Measurements from ENCODE around the gene MYLK.

Gene MYLK

GRCh38 chr3:123637131-123637530 lies 247.0 kb downstream of the MYLK start:
- DNase-seq = no peak

DNA sequence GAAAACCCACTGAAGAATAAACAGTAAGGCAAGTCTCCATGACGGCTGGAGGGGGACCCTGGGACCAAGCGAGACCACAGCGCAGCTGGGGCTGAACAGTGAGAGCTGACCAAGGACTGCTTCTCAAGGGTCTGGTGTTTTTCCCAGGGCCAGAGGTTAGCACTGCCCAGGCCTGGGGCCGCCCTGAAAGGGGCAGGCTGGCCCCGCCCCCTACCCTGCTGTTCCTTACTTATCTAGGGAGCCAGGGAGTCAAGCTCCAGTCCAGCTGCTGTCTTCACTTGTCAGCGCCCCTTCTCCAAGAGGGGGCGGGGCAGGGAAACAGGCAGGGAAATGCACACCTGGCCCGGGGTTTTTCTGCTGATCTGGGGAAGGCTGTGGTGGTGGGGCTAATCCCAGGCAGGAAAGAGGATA lies 247.7 kb downstream of the MYLK start:
- DNase-seq = no peak

DNA sequence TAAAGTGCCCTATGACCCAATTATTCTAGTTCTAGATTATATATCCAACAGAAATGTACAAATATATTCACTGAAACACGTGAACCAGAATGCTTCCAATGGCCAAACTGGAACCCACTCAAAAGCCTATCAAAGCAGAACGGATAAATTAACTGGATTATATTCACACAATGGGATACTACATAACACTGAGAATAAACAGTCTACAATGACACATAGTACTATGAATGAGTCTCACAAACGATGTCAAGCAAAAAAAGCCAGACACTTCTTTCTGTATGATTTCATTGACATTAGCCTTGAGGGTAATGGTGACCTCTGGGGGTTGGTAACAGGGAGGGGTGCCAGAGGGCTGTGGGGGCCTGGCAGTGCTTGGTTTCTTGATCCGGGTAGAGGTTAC lies 248.4 kb downstream of the MYLK start:
- no peak for DNase-seq

DNA sequence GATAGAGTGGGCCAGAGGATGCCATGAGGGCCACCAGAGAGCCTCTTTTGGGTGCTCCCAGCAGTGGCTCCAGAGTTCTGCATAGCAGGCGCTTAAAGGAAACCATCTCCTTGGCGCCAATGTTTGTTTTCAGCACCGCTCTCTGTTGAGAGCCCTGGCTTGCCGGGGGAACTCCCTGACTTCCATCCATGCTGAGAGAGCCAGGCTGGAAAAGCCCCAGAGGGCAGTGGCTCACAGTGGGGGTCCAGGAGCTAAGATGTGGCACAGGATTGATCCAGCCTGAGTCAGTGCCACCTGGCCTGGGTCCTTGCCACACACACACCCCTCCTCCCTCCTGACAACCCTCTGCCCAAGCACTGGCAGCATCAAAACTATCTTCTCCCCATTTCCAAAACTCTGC lies 248.9 kb downstream of the MYLK start:
- DNase-seq = no peak

DNA sequence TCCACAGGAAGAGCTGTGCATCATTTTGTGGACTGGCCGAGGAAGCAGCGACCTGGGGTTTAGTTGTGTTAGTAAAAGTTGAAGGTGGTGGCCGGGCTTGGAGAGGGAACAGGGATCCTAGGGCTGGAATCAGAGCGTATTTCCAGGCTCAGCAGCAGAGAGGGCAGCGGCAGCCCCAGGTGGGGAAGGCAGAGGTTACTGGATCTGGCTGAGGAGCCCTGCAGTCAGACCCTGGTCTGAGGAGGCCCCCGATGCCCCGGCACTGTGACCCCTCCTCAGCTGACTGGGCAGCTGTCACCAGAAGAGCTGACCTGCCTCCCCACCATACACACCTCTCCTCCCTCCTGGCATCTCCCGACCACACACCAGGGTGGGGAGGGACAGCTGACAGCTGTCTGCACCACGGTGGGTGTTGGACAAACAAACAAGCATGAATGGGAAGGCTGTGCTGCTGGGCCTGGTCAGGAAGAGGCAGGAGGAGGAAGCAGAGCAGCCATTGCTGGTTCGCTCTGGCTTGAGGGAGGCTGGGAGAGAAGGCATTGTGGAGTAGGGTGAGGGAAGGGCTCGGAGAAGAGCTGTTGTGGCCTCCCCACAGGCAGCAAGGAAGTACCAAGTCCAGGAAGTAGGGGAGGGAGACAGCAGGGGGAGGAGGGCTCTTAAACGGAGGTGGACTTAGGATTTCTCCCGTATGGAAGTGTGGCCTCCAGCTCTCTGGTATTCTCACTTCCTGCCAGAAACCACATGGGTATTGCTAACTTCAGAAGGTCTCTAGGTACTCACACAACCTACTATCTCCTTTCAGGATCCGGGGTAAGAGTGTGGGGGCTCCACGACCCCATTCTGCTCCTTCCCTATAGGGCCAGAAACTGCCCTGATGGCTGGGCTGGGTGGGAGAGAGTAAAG lies 249.7 kb downstream of the MYLK start:
- no peak for DNase-seq

DNA sequence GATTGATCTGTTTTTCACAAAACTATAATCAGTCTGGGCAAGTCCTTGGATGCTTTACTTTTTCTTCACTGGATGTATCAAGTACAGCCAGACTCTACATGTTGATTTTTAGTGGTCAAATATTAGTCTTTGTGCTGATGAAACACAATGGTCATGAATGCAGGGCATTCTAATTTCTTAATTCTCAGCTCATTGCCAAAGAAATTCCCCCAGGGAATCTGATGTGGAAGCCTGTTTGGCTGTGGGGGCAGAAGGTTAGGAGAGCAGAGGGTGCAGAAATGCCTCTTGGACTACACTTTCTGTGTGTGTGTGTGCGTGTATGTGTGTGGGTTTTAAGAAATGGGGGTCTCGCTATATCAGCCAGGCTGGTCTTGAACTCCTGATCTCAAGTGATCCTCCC lies 250.6 kb downstream of the MYLK start:
- no peak for DNase-seq

DNA sequence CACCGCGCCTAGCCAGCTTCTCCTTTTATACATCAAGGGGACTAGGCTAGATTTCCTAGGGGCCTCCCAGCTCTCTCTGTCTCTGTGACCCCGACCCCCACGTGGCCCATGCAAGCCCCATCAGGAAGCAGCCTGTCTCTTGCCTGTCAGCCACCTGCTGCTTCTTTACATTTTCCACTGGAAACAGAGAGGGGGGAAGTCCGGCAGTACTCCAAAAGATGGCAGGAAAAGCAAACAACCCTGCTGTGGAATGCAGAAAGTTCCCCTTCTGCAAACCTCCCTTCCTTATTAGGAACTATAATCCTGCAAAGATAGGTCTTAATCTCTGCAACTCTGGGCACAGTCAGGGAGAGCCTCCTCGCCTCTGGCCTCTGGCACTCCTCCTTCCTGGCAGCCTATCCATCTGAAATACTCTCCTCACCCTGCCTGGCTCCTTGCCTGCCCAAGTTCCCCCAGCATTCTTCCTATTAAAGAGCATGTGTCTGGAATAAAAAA lies 251.9 kb downstream of the MYLK start:
- no peak for DNase-seq

DNA sequence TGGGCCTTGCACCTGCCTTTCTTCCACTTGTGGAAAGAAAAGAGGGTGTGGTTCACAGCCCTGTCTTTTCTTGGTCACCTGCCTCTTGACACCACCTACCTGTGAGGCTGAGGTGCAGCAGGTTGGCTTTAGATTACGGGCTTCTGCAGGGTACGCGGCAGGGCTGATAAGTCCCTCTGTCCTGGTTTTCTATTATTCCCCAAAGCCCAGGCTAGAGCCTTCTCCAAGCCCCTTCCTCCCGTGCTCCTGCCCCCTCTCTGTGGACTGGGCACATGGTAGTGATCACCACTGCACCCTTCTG lies 254.4 kb downstream of the MYLK start:
- DNase-seq = no peak

DNA sequence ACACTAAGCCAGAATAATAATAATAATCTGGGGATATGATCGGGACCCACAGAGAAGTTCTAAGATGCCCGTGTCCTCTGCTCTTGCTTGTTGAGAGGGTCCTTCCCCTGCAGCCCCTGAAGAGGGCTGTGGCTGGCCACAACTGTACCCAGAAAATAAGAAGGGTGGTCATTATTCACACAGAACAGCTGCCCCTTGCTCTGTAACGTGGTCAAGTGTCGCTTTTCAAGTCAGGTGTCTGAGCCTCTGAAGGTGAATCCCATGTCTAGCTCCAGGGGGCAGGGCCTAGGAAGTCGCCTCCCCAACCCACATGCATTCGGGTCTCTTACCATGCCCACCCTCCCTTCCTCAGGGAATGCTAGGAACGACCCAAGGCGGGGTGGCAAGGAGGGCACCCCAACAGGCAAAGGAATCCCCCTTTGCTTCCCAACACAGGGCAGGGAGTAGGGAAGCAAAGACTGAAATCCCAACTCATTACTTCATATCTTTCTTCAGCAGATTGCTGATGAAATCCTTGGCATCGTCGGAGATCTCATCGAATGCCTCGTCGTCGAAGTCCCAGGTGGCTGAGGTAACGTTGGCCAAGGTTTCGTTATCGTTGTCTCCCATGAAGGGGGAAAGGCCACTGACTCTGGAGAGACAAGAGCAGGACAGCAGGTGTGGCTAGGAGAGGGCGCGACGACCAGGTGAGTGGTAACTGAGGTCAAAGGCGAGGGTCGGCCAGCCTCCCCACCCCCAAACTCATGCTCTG lies 255.0 kb downstream of the MYLK start:
- no peak for DNase-seq

GRCh38 chr3:123627673-123628670 lies 256.2 kb downstream of the MYLK start:
- no peak for DNase-seq

DNA sequence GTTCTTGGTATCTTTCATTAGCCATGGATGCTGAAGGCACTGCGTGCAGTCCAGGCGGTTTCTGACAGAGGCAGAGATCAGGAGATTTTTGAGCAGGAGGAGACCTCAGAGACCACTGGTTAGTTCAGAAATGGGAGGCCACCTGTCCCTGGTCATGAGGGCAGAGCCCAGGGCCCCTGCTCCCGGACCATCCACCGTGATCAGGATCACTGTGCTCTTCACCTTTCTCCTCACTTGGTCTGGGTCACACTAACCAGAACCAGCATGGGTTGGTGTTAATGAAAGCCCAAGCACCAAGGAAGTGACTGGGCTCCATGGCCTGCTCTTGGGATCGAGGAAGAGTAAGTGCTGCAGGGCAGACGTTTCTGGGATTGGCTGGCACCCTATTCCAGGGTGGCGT lies 257.3 kb downstream of the MYLK start:
- no peak for DNase-seq

- DNase-seq = no peak
These were observed 259.8 kb downstream of the MYLK start for GRCh38 chr3:123624302-123624701.

DNA sequence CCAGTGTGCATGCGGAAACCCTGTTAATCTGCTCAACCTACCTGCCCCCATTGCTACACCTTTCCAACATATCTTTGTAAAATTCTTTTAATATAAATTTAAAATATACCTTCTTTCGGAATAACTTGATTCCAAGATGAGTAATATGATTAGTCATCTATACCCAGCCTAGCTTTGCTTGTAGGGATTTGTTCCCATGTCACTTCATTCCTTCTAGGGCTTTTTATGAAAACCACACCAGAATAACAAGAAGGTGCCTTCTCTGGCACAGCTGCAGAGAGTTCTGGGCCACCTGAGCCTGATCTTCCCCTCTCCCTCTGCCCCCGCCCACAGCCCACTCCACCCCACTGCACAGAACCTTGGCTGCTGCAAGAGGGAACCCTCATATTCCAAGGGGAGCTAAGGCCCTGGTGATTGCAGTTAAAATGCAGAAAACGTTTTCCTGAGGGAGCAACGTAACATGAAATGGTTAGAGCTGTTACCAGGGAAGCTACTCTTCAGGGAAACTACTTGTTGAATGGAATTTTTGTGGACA lies 260.7 kb downstream of the MYLK start:
- no peak for DNase-seq

GRCh38 chr3:123622766-123623165 lies 261.4 kb downstream of the MYLK start:
- DNase-seq = no peak

GRCh38 chr3:123621850-123622189 lies 262.3 kb downstream of the MYLK start:
- DNase-seq = no peak

GRCh38 chr3:123621186-123621849 lies 262.8 kb downstream of the MYLK start:
- no peak for DNase-seq

DNA sequence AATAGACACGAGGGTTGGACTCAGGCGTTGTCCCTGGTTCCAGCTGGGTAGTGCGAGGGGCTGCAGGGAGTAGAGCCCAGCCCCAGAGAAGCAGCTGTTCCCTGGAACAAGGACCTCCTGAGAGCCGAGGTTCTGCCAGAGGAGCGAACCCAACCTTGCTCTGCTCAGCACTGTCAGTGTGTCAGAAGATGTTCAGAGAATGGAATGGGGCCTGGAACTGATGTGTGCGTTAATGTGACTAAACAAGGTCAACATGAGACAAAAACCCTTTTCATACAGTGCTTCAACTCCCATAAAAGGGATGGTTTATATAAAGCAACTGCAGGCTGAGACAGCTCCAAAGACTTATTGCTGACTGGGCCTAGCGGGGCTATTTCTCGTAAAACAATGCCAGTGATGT lies 263.8 kb downstream of the MYLK start:
- no peak for DNase-seq

- no peak for DNase-seq
These were observed 265.2 kb downstream of the MYLK start for GRCh38 chr3:123618768-123619484.

- DNase-seq = no peak
These were observed 265.9 kb downstream of the MYLK start for GRCh38 chr3:123618076-123618708.

- DNase-seq = no peak
These were observed 267.5 kb downstream of the MYLK start for GRCh38 chr3:123616593-123616992.

GRCh38 chr3:123613543-123613942 lies 270.6 kb downstream of the MYLK start:
- DNase-seq = no peak
